ENCODE data around the gene C12orf43.

The C12orf43 gene

GRCh38 chr12:121026274-121027045 is 10.2 kb upstream of the C12orf43 start:
- no peak overlapping the region for H3K4me3 ChIP-seq (ENCODE audit: control insufficient read depth, low read depth, low read length)
- DNase-seq (ENCODE audit: low read depth), result no peak
- TF ChIP-seq CTCF (conservative IDR thresholded peaks at IDR 0.05; ENCODE audit: control insufficient read depth, insufficient read depth, low read depth, low read length), result no peak

GRCh38 chr12:121025442-121026226 is 9.3 kb upstream of the C12orf43 start:
- no peak for DNase-seq (ENCODE audit: low read depth)
- TF ChIP-seq CTCF (conservative IDR thresholded peaks at IDR 0.05; ENCODE audit: control insufficient read depth, insufficient read depth, low read depth, low read length), result no peak
- H3K4me3 ChIP-seq (ENCODE audit: control insufficient read depth, low read depth, low read length), result no peak overlapping the region

GRCh38 chr12:121023799-121024198 is 7.5 kb upstream of the C12orf43 start:
- DNase-seq (ENCODE audit: low read depth), result no peak
- H3K4me3 ChIP-seq (ENCODE audit: control insufficient read depth, low read depth, low read length), result no peak overlapping the region
- TF ChIP-seq CTCF (conservative IDR thresholded peaks at IDR 0.05; ENCODE audit: control insufficient read depth, insufficient read depth, low read depth, low read length), result no peak

- no peak for TF ChIP-seq CTCF (conservative IDR thresholded peaks at IDR 0.05; ENCODE audit: control insufficient read depth, insufficient read depth, low read depth, low read length)
- no peak overlapping the region for H3K4me3 ChIP-seq (ENCODE audit: control insufficient read depth, low read depth, low read length)
- DNase-seq (ENCODE audit: low read depth), result no peak
Measured at GRCh38 chr12:121022713-121023112, 6.4 kb upstream of the C12orf43 start.

- no peak for DNase-seq (ENCODE audit: low read depth)
- TF ChIP-seq CTCF (conservative IDR thresholded peaks at IDR 0.05; ENCODE audit: control insufficient read depth, insufficient read depth, low read depth, low read length), result no peak
- H3K4me3 ChIP-seq (ENCODE audit: control insufficient read depth, low read depth, low read length), result no peak overlapping the region
Measured at GRCh38 chr12:121021754-121022153, 5.5 kb upstream of the C12orf43 start.

GRCh38 chr12:121018860-121019617 is 2.8 kb upstream of the C12orf43 start:
- DNase-seq (ENCODE audit: low read depth), result no peak
- H3K4me3 ChIP-seq (ENCODE audit: control insufficient read depth, low read depth, low read length), result no peak overlapping the region
- TF ChIP-seq CTCF (conservative IDR thresholded peaks at IDR 0.05; ENCODE audit: control insufficient read depth, insufficient read depth, low read depth, low read length), result no peak
